Measurements from ENCODE around the gene CRNN. TPM values are rescaled to one million over a fixed set of nuclear protein-coding genes. Genes with fewer than 3 reads are reported as not detected.

The CRNN gene
- total RNA-seq, 3 donors from 2014 or later (not counting 1 experiment from before 2014, with no cell fraction given), result not detected

- Mint-ChIP-seq H3K36me3 (no peaks in the 10 kb centered on the region), H3K27me3 (ENCODE audit: low read depth in 2 of 2) (peaks cover 29 to 37% of the 10 kb centered on the region in 2 donors), H3K4me1 (no peaks in the 10 kb centered on the region), H3K9me3 (no peaks in the 10 kb centered on the region), H3K4me3 (no peak overlapping the region), H3K27ac (no peak overlapping the region)
- H3K4me3 ChIP-seq (ENCODE audit: low read length), result no peak overlapping the region
- H3K36me3 ChIP-seq (ENCODE audit: control insufficient read depth, insufficient read depth, low read length), result no peaks in the 10 kb centered on the region
- intact Hi-C loops (cut with micrococcal nuclease), result no loop called here
- WGBS (ENCODE audit: insufficient coverage), result 90% methylated on average over 1 of the region's 2 CpGs
- H3K4me1 ChIP-seq (ENCODE audit: control insufficient read depth, insufficient read depth, low read length), result peaks cover 5% of the 10 kb centered on the region
- DNase-seq, result no peak
- no peaks in the 10 kb centered on the region for H3K9me3 ChIP-seq (ENCODE audit: control insufficient read depth, insufficient read depth, low read length)
- H3K27me3 ChIP-seq (ENCODE audit: control insufficient read depth, insufficient read depth, low read length), result peaks cover 5% of the 10 kb centered on the region
- H3K27ac ChIP-seq (ENCODE audit: low read length), result no peak overlapping the region
- TF ChIP-seq, protein P1, sequence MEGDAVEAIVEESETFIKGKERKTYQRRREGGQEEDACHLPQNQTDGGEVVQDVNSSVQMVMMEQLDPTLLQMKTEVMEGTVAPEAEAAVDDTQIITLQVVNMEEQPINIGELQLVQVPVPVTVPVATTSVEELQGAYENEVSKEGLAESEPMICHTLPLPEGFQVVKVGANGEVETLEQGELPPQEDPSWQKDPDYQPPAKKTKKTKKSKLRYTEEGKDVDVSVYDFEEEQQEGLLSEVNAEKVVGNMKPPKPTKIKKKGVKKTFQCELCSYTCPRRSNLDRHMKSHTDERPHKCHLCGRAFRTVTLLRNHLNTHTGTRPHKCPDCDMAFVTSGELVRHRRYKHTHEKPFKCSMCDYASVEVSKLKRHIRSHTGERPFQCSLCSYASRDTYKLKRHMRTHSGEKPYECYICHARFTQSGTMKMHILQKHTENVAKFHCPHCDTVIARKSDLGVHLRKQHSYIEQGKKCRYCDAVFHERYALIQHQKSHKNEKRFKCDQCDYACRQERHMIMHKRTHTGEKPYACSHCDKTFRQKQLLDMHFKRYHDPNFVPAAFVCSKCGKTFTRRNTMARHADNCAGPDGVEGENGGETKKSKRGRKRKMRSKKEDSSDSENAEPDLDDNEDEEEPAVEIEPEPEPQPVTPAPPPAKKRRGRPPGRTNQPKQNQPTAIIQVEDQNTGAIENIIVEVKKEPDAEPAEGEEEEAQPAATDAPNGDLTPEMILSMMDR (IDR thresholded peaks at IDR 0.05), result no peak
- ATAC-seq, result no peak
Observed at GRCh38 chr1:152436593-152437496, 22.8 kb upstream of the CRNN start.

DNA sequence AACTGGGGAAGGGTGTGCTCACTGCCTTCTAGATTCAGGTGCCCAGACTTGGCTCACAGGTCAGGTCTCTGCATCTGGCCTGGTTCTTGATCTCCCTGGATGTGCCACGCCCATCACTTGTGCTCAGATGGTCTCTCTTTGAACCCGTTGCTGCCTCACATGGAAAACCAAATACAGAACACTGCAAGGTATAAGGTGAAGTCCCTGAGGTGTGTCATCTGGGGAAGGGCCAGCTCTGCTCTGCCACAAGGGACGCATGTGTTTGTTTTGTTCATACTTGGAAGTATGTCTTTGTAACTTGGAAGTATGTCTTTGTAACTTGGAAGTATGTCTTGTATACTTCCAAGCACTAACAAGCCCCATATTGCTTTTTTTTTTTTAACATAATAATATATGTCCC is 13.4 kb upstream of the CRNN start:
- peaks cover 0 to 4% of the 10 kb centered on the region in 2 donors for H3K9me3 Mint-ChIP-seq
- H3K27ac ChIP-seq (ENCODE audit: low read length), result no peak overlapping the region

GRCh38 chr1:152426731-152427130 is 12.7 kb upstream of the CRNN start:
- Histone ChIP-seq H3K27me3 (ENCODE audit: control insufficient read depth, insufficient read depth, low read length) (no peaks in the 10 kb centered on the region), H3K4me3 (ENCODE audit: low read length) (no peak overlapping the region), H3K9me3 (ENCODE audit: control insufficient read depth, insufficient read depth, low read length) (peaks cover 4% of the 10 kb centered on the region), H3K4me1 (ENCODE audit: control insufficient read depth, insufficient read depth, low read length) (no peaks in the 10 kb centered on the region), H3K36me3 (ENCODE audit: control insufficient read depth, insufficient read depth, low read length) (no peaks in the 10 kb centered on the region), H3K27ac (ENCODE audit: low read length) (no peak overlapping the region)
- no peak for ATAC-seq
- no peak for DNase-seq
- intact Hi-C loops (cut with micrococcal nuclease), result no loop called here
- Mint-ChIP-seq H3K27ac (no peak overlapping the region), H3K9me3 (peaks cover 0 to 4% of the 10 kb centered on the region in 2 donors), H3K4me3 (no peak overlapping the region), H3K36me3 (no peaks in the 10 kb centered on the region), H3K27me3 (ENCODE audit: low read depth in 2 of 2) (peaks cover 5 to 21% of the 10 kb centered on the region in 2 donors), H3K4me1 (no peaks in the 10 kb centered on the region)
- TF ChIP-seq, protein P1 (IDR thresholded peaks at IDR 0.05), result no peak

More for the DNA sequence above, 13.4 kb upstream of the CRNN start:
- DNase-seq (no peak), ATAC-seq (no peak)
- TF ChIP-seq, protein P1 (IDR thresholded peaks at IDR 0.05), result no peak
- peaks cover 4% of the 10 kb centered on the region for H3K9me3 ChIP-seq (ENCODE audit: control insufficient read depth, insufficient read depth, low read length)
- no peaks in the 10 kb centered on the region for H3K4me1 ChIP-seq (ENCODE audit: control insufficient read depth, insufficient read depth, low read length)
- WGBS (ENCODE audit: insufficient coverage), result 84% methylated on average over 3 of the region's 3 CpGs
- intact Hi-C loops (cut with micrococcal nuclease), result no loop called here
- H3K36me3 ChIP-seq (ENCODE audit: control insufficient read depth, insufficient read depth, low read length), result no peaks in the 10 kb centered on the region
- H3K4me3 ChIP-seq (ENCODE audit: low read length), result no peak overlapping the region
- Mint-ChIP-seq H3K4me3 (no peak overlapping the region), H3K4me1 (no peaks in the 10 kb centered on the region), H3K36me3 (no peaks in the 10 kb centered on the region), H3K27me3 (ENCODE audit: low read depth in 2 of 2) (peaks cover 5 to 14% of the 10 kb centered on the region in 2 donors), H3K27ac (no peak overlapping the region)
- H3K27me3 ChIP-seq (ENCODE audit: control insufficient read depth, insufficient read depth, low read length), result no peaks in the 10 kb centered on the region

All from natural killer cell (primary cell).